HG02610 (cell line): Measurements from ENCODE around the gene RERE.
"Not testable (repeated sequence)": the region's sequence is repeated elsewhere in the genome, so short reads cannot be mapped to it uniquely, and the experiment has no call there.

ENCODE experiments used
- ATAC-seq: cut with Tn5 transposase; IDR thresholded peaks from one replicate; pipeline ENCODE4 v1.9.1; 2021; ENCODE audit warnings: mild to moderate bottlenecking, moderate library complexity; ENCODE audit not compliant: unreplicated experiment

The RERE gene

GRCh38 chr1:8395433-8395866 is 422.0 kb downstream of the RERE start:
- no peak for ATAC-seq

GRCh38 chr1:8394456-8395321 is 422.8 kb downstream of the RERE start:
- ATAC-seq: no peak

GRCh38 chr1:8392522-8392921 is 424.9 kb downstream of the RERE start:
- no peak for ATAC-seq

- no peak for ATAC-seq
Observed at GRCh38 chr1:8390707-8391106, 426.7 kb downstream of the RERE start.

GRCh38 chr1:8389958-8390535 is 427.4 kb downstream of the RERE start:
- no peak for ATAC-seq

GRCh38 chr1:8388732-8389562 is 428.5 kb downstream of the RERE start:
- no peak for ATAC-seq

- ATAC-seq: no peak
Observed at GRCh38 chr1:8386247-8386646, 431.2 kb downstream of the RERE start.

- no peak for ATAC-seq
Observed at GRCh38 chr1:8384577-8384976, 432.9 kb downstream of the RERE start.

GRCh38 chr1:8384088-8384487 is 433.4 kb downstream of the RERE start:
- ATAC-seq: no peak

GRCh38 chr1:8382608-8383505 is 434.6 kb downstream of the RERE start:
- ATAC-seq: no peak

- no peak for ATAC-seq
Observed at GRCh38 chr1:8382051-8382505, 435.4 kb downstream of the RERE start.

- ATAC-seq: no peak
Observed at GRCh38 chr1:8381618-8382017, 435.8 kb downstream of the RERE start.

- ATAC-seq: not testable (repeated sequence)
Observed at GRCh38 chr1:8380310-8380709, 437.1 kb downstream of the RERE start.

GRCh38 chr1:8379513-8380186 is 437.8 kb downstream of the RERE start:
- ATAC-seq: no peak

- no peak for ATAC-seq
Observed at GRCh38 chr1:8378981-8379470, 438.4 kb downstream of the RERE start.

GRCh38 chr1:8378178-8378577 is 439.3 kb downstream of the RERE start:
- ATAC-seq: no peak

- ATAC-seq: no peak
Observed at GRCh38 chr1:8377271-8377981, 440.0 kb downstream of the RERE start.

- no peak for ATAC-seq
Observed at GRCh38 chr1:8376358-8376840, 441.0 kb downstream of the RERE start.

- no peak for ATAC-seq
Observed at GRCh38 chr1:8374812-8375211, 442.6 kb downstream of the RERE start.
